ENCODE results near the gene RABL6.
"Not testable (repeated sequence)": the region's sequence is repeated elsewhere in the genome, so short reads cannot be mapped to it uniquely, and the experiment has no call there.

RABL6 gene

GRCh38 chr9:136794281-136794999, 13.3 kb upstream of the RABL6 start:
- DNase-seq (ENCODE audit: low spot score): no peak

GRCh38 chr9:136795000-136795348, 12.8 kb upstream of the RABL6 start:
- no peak for DNase-seq (ENCODE audit: low spot score)

- DNase-seq (ENCODE audit: low spot score): no peak
These were observed 11.4 kb upstream of the RABL6 start, which contains the start of gene CCDC183 for GRCh38 chr9:136796238-136796774. TSS of gene CCDC183 (plus strand) at chr9:136796338. CDS start at chr9:136796398, 60 bp downstream.

GRCh38 chr9:136796775-136797347, 10.9 kb upstream of the RABL6 start:
- not testable (repeated sequence) for DNase-seq (ENCODE audit: low spot score)

GRCh38 chr9:136798708-136799078, 9.1 kb upstream of the RABL6 start:
- DNase-seq (ENCODE audit: low spot score): no peak

GRCh38 chr9:136799079-136799853, 8.5 kb upstream of the RABL6 start:
- no peak for DNase-seq (ENCODE audit: low spot score)

GRCh38 chr9:136799854-136800657, 7.7 kb upstream of the RABL6 start:
- DNase-seq (ENCODE audit: low spot score): peak; percentile 48

GRCh38 chr9:136802321-136802720, 5.4 kb upstream of the RABL6 start:
- no peak for DNase-seq (ENCODE audit: low spot score)

- not testable (repeated sequence) for DNase-seq (ENCODE audit: low spot score)
These were observed 4.7 kb upstream of the RABL6 start for GRCh38 chr9:136803009-136803550.

GRCh38 chr9:136803551-136804508, 3.9 kb upstream of the RABL6 start:
- DNase-seq (ENCODE audit: low spot score): no peak

- DNase-seq (ENCODE audit: low spot score): no peak
These were observed 3.1 kb upstream of the RABL6 start for GRCh38 chr9:136804509-136805206.

GRCh38 chr9:136805207-136805740, 2.5 kb upstream of the RABL6 start:
- DNase-seq (ENCODE audit: low spot score): no peak

- no peak for DNase-seq (ENCODE audit: low spot score)
These were observed 1.7 kb upstream of the RABL6 start for GRCh38 chr9:136806067-136806466.

GRCh38 chr9:136806631-136807201, 1.0 kb upstream of the RABL6 start:
- DNase-seq (ENCODE audit: low spot score): no peak

- peak; percentile 12 for DNase-seq (ENCODE audit: low spot score)
These were observed 492 bp downstream of the RABL6 start for GRCh38 chr9:136808075-136808805.

- DNase-seq (ENCODE audit: low spot score): peak; percentile 44
These were observed 1.0 kb downstream of the RABL6 start for GRCh38 chr9:136808806-136809158.

- no peak for DNase-seq (ENCODE audit: low spot score)
These were observed 7.1 kb downstream of the RABL6 start for GRCh38 chr9:136814725-136815421.

GRCh38 chr9:136815422-136815782, 7.7 kb downstream of the RABL6 start:
- DNase-seq (ENCODE audit: low spot score): no peak
